DMS53 treated with DMSO at 0.1 percent for 48 hours (cell line): ENCODE results near the gene RGCC.

Experiments
- DNase-seq: peaks from one replicate; lab custom pipeline; 2025; ENCODE audit not compliant: unreplicated experiment; lab: John Stamatoyannopoulos, UW

RGCC gene

DNA sequence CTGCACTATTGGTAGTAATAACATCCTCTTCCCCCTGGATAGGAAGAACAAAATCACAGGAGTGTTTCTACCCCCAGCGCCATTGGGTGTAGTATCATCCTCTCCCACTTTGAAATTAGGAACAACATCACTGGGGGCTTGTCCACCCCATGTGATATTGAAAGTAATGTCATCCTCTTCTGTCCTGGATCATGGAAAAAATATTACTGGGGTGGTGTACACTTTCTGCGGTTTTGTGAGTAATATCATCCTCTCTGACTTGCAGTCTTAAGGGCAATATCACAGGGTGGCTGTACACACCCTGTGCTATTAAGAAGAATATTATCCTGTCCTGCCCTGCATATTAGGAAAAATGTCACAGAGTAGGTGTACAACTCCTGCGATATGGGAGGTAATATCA is 4.9 kb upstream of the RGCC start:
- DNase-seq: no peak

- no peak for DNase-seq
These were observed 3.7 kb upstream of the RGCC start for GRCh38 chr13:41453620-41454019.

DNA sequence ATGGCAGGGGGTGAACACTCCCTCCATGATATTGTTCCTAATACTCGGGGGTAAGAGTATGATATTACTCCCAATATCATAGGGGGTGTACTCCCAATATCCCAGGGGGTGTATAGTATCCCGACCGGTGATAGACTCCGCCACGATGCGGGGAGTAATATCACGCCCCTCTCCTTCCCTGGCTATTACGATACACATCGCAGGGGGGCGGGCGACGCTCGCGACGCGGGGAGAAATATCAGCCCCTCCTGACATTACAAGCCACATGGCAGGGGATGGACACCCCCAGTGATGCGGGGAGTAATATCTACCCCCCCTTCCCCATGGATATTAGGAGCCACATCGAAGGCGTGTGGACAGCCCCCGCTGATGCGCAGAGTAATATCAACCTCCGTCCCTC is 3.2 kb upstream of the RGCC start:
- DNase-seq: no peak

GRCh38 chr13:41455725-41456419 is 1.5 kb upstream of the RGCC start:
- no peak for DNase-seq

GRCh38 chr13:41457589-41458186 is 338 bp downstream of the RGCC start:
- DNase-seq: no peak

DNA sequence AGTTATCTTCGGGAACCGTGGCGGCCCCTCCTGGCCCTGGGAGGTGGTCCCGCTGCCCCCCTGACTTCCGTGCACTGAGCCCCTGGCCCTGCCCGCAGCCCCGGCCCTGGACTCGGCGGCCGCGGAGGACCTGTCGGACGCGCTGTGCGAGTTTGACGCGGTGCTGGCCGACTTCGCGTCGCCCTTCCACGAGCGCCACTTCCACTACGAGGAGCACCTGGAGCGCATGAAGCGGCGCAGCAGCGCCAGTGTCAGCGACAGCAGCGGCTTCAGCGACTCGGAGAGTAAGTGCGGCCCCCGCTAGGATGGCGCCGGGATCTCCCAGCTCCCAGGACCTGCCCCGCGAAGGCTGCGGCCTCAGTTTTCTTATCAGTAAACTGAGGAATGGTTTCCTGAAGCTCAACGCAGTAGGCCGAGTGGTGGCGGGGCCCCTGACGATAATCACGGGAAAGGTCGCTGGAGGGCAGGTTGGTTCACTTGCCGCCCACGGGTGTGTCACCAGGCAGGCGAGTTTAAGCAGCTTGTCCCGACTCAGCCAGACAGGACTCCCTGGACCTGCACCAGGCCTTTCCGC is 924 bp downstream of the RGCC start:
- DNase-seq: no peak

DNA sequence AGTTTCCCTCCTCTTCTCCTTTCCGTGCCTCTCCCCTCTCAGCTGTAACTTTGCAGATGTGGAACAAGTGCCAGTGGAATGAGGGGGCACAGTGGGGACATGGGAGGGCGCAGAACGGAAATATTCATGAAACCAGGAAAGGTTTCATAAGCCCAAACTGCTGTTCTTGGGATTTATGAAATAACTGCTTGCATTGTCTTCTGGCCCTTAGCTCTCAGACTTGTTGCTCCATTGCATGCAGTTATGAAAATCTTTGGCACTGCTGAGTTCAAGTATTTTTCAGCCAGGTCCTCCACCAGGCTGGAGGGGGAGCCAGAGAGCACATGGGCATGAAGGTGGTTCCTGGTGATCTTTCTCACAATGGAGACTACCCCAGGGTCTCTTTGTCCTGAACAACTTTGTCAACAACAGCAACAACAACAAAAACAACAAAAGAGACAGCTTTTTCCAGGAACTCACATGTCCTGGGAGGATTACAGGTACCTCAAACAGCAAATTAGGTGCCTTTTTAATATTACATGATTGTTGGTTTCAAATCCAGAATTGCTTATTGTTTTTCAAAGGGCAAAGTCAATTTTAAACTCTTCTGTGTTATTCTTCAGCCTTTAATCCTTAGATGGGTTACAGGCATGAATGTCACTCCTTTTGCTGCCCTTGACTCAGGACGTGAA is 1.5 kb downstream of the RGCC start:
- DNase-seq: peak; percentile 41

- DNase-seq: no peak
These were observed 2.2 kb downstream of the RGCC start for GRCh38 chr13:41459432-41460073.

GRCh38 chr13:41460074-41460465 is 2.7 kb downstream of the RGCC start:
- DNase-seq: no peak

GRCh38 chr13:41460930-41461329 is 3.6 kb downstream of the RGCC start:
- no peak for DNase-seq

DNA sequence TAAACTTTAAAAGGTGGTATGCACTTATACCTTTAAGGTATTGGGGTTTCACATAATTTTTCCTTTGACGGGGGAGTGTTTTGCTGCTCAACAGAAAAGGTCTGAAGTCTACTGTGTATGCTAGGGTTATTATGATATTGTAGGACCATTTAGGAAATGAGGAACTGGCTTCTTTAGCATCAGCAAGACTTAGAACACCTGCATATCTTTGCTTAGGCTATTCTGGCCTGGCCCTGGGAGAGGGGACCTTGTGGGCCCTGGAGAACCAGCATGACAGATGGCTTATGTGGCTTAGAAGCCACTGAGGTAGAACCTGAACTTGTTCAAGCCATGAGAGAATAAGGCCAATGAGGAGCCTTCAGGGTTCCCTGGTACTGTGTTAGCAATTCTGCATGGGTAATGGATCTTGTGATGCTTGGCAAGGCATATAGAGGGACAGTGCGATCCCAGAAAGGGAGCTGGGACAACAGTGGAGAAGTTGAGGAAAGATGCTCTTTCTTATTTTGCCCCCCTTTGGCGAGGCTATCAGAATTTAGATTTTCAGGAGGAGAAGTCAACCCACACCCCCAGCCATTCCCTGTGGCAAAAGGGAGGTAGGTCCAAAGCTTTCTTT is 4.3 kb downstream of the RGCC start:
- DNase-seq: no peak

- no peak for DNase-seq
These were observed 5.1 kb downstream of the RGCC start for GRCh38 chr13:41462427-41462826.

DNA sequence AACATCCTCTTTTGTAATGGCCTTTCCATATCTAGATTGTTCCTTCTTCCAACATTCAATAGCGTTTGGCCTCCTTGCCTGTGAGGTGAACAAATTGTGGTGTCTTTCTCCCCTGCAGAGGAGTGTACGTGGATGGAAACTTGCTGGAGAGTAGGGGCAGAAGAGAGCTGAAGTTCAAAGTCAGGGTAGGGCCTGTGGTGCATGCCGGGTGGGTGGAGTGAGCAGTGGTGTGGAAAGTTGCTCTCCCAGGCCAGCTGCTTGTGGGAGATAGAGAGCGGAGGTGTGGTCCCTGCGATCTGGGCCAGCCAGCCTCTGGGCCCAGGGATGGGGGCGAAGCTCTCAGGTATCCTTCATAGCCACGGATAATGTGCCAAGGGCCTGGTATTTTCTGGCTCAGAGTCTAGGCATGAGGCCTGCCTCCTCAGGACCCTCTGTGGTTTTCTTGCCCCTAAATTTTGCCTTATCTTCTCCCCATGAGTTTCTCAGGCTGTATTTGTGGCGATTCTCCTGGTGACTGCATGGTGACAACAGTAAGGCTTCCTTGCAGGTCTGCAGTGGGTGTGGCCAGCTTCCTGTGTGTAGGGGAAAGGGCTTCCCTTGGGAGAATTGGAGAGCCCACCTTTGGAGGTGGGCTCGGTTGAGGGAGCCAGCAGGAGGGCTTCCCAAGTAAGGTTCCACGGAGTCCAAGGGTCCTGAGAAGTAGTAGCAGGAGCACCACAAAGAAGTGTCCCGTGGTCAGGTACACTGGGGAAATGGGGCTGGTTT is 6.7 kb downstream of the RGCC start:
- no peak for DNase-seq

GRCh38 chr13:41465241-41465847 is 8.0 kb downstream of the RGCC start:
- DNase-seq: no peak

DNA sequence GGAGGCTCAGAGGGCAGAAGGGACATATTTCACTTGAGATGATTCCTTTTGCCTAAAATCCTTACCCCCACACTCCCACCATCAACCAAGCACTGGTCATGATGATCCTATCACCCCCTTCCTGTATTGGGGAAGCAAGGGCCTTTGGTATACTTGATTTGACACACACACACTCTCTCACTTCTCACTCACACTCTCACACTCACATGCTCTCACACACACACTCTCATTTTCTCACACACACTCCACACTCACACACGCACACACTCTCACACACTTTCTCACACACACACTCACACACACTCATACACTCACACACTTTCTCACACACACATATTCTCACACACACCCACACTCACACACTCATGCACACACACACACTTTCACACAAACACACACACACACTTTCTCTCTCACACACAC is 8.6 kb downstream of the RGCC start:
- no peak for DNase-seq

GRCh38 chr13:41467425-41467945 is 10.1 kb downstream of the RGCC start:
- DNase-seq: no peak

DNA sequence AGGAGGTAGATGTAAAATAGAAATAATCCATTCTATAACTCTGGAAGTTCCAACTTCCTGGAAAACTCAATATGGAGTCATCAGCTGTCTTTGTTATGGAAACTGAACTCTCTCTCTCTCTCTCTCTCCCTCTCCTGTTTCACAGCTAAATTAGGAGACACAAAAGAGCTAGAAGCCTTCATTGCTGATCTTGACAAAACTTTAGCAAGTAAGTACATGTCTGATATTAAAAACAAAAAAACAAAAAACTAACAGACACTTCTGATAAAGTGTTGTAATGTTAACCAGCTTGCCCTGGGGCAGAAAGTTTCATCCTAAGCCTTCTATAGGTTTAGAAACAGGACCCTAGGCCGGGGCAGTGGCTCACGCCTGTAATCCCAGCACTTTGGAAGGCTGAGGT is 11.3 kb downstream of the RGCC start:
- no peak for DNase-seq

DNA sequence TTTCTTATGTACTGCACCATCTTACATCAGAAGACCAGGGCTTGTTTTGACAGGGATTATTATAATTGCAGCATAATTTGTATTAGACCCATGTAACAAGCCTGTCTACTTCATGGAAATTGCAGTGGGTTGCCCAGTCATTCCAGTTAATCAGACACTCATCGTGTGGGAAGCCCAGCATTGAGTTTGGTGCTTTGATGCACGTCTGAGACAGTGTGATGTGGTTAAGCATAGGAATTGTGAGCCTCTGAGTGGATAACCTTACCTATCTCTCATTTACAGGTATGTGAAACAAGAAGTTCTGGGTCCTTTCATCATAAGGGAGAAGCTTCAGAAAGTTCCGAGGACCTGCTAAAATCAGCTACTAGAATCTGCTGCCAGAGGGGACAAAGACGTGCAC is 12.8 kb downstream of the RGCC start:
- no peak for DNase-seq

- no peak for DNase-seq
These were observed 14.4 kb downstream of the RGCC start for GRCh38 chr13:41471785-41472184.

DNA sequence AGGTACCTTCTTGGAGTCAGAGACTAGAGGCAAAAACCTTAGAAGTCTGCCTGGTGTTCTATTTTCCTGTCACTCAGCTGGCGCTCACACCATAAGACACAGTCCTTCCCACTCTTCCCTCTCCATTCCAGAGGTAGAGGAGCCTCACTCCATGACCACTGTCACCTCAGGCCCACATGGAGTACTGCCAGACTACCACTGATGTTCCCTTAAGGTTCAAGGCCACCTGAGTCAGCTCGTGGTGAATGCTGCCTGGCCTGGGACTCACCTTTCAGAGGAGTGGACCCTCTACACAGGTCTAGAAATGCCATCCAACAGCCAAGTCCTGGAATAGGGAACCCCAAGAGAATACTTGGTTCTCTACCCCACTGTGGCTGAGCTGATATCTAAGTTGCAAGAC is 29.9 kb downstream of the RGCC start:
- no peak for DNase-seq
